Fibroblast of skin of scalp (primary cell): ENCODE measurements around the gene AKT3.
A peak's percentile ranks its signal among the peaks of the same experiment; 100 is the strongest.

Experiments used
- DNase-seq: peaks from one replicate; pipeline ENCODE4 v3.0.0-alpha.2; 2013

AKT3 gene

DNA sequence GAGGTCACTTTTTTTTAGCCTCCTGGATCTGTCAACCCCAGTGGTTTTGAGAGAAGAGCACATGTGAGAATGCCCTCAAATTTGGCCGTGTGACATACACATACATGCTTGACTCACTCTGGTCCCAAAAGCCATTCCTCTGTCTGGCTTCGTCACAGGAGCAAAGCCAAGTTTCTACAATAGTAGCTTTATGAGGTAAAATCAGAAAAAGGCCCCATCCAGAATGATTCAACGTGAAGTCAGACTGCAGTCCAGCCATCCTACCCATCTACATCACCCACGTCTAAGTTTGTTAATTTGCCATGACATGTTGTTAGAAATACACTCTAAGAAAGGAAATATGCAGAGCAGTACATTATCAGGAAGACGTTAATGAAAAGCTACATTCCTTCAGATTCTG is 349.0 kb downstream of the AKT3 start:
- DNase-seq = peak; percentile 40

DNA sequence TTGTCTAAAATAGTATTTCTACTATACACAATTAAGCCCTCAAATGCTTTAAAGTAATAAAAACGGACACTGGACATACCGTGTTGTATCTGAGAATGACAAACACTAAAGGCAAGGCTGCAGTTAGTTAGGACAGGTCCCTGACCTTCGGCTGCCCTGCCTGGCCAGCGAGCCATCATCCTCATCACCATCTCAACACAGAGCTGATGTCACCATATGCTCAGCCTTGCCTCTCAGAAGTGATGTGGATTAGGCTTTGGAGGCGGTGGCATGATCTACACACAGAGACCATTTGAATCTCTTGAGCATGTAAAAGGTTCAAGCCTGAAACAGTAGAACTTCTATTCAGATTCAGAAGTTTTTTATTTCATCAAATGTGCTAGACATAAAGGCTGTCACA is 349.5 kb downstream of the AKT3 start:
- DNase-seq = no peak

DNA sequence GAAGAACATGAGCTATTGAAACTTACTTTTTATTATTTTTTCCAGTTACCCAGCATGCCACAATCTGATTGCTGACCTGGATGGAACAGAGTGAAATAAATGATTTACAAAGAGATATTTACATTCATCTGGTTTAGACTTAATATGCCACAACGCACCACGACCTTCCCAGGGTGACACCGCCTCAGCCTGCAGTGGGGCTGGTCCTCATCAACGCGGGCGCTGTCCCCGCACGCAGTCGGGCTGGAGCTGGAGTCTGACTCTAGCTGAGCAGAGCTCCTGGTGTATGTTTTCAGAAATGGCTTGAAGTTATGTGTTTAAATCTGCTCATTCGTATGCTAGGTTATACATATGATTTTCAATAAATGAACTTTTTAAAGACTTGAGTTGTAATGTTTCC is 350.3 kb downstream of the AKT3 start:
- no peak for DNase-seq

DNA sequence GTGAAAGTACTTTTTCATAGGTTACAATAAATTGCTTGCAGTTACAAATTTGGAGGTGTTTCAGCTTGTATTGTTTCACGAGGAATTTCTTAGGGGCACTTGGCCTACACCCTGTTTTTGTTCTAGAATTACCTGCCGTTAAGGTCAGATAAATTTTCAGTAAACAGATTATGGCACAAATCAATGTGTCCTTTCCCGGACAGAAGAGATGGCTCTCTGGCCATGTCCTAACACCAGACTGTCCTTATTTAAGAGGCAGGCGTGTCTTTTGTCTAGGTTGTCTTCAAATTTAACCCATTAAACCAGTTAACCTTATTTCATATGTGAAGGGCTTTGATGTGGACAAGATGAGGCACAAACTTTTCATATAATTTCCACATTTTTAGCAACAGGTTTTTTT is 350.8 kb downstream of the AKT3 start:
- no peak for DNase-seq

DNA sequence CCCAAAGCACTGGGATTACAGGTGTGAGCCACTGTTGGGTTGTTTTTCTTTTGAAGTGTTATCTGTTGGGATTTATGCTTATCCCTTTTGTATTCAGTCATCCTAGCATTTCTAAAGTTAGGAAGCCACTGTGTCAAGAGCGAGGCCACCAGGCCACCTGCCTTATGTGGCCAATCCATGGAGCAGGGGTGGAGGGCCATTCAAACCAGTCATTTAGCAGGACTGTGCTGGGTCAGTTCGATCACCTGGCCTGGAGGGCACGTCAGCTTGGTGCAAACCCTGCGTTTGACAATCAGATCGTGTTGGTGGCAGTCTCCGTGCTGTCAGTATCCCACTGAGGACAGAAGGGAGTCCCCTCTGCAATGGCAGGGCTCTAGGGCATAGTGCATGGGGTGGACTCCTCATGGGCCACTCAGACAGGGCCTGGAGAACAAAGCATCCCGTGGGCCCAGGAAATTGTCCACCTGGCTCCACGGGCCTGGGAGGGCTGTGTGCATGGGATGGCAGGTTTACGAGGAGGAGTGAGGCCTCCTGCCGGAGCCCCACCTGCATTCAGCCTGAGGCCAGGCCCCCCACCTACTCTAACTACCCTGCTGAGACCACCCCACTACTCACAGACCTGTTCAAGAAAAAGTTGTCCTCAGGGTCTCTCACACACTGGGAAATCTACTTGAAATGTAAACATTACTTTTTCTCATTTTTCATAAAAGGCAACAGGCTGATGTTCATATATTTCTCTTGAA is 351.9 kb downstream of the AKT3 start:
- DNase-seq = no peak

DNA sequence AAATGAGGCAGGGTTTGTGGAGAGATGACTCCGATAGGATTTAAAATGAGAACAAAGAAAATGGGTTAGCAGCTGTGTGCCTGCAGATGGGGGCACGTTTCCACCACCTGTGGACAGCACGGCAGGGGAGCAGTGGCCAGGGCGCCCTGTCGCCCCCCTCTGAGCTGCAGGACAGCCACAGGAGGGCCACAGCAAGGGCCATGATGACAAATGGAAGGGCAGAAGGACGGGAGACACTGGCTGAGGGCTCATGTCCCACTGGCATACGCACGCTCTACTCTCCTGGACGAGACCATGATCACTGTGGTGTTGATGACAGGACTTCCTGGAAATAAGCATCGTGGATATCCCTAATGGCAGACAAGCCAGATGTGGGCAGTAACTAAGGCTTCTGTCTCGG is 353.2 kb downstream of the AKT3 start:
- DNase-seq = no peak

DNA sequence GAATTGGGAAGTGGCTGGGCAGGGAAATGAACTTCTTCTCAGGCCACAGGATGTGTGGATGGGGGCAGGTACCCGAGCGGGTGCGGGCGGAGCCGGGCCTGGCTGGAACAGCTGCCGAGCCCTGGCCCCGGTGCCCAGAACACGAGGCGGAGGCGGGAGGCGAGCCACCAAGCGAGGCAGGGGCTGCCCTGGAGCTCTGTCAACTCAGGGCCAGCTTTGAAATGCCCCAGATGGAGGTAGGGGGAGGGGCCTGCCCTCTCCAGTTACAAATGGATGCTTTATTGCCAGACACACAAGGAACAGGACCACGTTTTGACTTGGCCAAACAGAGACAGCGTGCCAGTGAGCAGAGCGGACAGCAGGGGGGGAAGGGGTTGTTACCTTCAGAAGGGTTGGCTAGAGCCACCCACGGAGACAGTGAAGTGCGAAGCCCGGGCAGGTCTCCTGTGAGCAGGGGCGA is 353.8 kb downstream of the AKT3 start:
- no peak for DNase-seq

DNA sequence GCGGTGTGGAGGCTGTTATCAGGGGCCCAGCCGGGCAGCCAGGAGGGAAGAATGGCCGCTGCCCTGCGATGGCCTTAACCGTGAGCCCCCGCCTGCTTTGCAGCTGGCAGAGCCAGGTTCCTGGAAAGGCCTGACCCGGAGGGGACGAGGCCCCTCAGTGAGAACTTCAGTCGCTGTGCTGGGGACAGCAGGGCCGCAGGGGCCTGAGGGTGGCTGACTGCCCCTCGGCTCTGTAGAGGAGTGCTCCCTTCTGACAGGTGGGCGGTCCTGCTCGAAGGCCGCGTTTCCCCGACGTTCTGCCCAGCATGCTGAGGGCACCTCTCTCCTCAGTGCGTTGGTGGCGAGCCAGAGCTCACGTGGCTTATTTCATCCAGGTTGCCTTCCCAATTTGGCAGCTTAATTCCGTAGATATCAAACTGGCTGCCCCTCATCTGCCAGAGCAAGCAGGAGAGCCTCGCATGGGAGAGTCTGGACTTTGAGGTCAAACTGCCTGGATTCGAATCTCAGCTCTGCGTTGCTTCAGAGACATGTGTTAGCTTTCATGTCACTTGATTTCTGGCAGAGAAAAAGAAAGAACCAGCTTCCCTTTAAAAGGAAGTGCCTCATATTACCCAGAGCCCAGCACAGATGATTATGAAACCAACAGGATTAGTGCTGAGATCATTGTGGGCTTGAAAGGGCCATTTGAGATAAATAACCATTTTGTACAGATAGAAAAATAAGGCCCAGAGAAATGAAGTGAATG is 354.4 kb downstream of the AKT3 start:
- DNase-seq = no peak

DNA sequence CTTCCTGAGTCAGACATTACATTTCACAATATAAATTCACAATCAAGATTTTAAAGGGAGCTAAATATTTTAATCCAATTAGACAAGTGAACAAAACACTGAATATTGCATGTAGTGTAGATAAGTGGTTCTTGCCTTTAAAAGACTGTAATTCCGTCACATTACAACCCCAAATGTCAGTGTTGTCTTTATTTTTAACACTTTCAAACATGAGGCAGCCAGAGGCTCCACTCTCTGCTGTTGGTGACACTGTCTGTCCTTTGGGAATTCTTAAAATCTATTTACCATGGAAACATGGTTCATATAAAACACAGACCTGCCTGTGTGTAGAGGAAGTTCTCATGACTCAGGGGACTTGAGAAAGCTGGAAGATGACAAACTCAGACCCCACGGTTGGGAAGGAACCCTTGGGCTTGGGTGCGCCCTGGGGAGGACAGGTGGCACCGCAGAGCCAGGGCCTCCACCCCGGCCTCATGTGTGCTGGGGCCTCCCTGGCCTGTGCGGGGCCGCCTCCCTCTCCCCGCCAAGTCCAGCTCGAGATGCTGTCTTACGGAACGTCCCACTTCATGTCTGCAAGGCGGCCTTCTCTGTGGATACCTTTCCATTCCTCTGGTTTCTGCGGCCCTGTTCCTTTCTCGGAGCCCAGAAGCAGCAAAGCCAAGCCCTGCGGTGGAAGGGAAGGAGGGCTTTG is 355.2 kb downstream of the AKT3 start:
- DNase-seq = no peak

DNA sequence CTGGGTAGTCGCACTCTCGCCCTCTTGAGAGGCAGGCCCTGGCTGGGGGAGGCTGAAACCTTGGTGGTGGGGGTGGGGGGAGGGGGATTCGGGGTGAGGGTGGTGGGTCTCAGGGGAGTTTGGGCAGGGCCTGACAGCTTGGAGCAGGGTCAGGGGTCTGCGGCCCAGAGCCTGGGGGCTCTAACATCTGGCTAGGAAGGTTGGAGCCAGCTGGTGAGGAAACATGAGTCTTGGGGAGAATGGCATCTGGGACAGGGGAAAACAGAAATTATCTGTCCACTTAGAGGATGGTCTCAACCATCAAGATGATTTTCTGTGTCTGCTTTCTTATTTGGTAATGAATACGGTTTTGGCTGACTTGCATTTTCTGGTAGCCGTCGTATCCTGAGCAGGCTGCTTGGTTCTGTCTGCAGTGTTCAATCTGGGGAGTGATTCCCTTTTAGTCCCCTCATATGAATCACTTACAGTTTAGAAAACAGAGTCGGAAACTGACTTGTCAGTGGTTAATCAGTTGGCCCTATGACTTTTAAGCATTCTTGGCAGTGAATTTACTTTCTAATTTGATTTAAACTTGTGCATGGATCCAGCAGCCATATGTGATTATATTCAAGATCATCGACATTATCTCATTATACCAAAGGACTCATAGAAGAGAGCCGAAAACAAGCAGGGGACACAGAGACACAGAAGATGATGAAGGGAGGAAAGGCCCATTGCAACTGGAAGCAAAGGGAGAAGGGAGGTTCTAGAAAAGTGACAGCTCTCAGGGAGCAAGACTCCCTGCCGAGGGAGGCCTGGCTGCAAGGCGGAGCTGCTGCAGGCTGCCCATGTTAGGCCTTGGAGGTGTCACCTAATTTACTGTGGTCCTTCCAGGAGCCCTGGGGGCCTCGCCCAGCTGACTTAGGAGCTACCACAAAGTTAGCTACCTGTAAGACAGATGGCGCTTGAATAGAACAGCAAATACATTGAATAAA is 356.6 kb downstream of the AKT3 start:
- no peak for DNase-seq

DNA sequence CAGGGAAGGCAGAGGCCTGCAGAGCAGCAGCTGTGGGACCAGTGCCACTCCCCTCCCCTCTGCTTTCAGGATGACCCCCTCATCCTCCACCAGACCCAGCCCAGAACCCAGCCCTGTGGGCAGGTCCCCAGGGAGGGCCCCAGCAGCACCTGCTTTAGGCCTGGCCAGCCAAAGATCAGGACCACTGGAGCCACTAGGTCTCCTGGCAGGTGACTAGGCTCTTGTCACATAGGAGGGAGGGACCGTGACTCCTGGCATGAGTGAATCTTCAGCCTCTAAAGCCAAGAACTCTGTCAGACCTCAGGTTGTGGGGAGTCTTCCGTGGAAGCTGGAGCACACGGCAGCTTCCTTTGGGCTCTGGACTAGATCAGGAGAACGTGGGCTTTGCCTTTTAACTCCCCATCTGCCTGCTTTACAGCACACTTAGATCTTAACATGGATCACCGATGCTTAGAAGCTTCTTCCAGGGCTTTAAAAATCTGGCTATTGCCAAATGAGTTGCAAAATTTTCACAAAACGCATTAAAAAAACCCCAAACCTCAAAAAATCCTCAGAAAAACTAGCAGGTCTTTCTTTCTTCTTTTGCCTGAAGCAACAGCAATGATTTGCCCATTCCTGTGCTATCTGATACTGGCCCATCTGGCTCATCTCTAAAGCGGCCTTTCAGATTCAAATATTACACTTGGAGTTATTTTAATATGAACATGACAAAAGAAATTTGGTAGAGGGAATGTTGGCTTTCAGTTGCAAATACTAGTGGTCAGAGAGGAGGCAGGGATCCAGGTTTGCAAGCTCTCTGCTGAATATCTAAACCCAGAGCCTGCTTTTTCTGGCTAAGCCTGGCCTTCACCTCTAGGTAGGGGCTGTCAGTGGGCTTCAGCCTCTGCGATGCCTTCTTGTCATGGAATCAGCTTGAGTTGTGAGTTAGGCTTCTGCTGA is 359.0 kb downstream of the AKT3 start:
- DNase-seq = peak; percentile 44

DNA sequence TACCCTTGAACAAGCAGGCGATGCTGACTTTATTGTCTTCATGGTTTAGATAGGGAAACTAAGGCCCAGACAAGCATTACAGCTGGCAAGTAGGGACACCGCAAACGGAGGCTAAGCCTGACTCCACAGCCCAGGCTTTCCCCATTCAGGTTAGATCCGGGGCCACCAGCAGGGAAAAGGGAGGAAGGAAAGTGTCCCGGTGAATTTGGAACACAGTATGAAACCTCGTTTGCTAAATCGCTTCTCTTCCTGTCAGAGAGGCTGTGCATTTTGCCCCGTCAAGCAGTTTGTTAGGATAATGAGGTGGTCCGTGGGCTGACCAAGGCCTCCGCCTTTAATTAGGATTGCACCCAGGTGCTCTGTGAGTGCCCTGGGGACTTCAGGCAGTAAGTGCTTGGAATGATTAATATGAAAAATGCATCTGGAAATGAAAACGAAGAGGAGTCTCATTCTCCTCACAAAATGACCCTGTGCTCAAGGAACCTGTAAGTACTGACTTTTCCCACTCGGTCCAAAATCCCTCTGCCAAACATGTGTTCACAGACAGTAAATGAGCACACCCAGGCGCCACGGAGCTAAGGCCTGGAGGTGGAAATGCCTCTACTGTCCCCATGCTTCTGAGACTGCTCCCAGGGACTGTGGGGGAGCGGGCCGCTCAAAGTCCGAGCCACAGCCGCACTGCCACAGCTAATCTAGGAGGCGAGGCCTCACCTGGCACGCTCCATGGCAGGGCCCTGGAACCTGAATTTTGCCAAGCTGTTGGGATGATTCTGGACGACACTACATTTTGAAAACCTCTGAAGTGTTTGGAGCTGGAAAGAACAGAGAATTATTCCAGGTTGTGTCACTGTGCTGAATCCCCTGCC is 360.1 kb downstream of the AKT3 start:
- DNase-seq = no peak

DNA sequence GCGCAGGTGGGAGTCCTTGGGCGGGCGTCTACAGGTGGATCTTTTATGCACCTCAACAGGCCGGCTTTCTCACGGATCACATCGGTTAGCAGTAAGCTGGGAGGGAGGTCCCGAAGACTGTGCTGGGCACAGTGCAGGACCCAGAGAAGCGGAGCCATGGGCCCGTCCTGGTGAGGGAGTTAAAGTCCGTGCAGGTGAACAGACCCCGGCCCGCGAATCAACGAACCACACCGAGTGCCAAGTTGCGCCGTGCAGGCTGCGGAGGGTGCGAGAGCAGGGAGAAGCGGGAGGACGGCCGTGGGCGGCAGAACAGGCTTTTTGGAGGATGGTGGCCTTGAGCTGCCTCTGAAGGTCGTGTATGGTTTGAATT is 360.9 kb downstream of the AKT3 start:
- no peak for DNase-seq

DNA sequence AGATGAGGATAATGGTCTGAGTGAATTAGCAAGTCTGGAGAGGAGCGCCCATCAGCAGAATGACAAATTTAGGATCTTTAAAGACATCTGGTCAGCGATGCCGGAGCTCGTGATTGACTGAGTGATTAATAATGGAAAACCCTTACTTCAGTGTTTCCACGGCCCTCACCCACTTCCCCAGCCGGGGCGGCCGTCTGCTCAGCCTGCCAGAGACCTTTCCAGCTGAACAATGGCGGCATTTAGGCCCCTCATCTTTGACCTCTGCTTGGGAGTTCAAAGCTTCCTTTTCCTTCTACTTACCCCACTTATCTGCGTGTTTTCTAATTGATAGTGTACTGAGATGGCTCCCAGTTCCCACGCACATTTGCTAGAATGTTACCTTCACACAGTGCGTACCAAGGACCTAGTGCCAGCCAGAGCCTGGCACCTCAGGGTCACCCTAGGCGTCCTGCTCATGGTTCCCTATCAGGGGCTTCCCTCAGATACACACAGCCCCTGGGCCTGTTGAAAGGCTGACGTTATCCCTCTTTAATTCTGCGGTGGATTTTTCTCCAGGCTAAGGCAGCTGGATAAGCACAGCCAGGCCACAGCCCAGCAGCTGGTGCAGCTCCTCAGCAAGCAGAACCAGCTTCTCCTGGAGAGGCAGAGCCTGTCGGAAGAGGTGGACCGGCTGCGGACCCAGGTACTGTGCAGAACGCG is 361.4 kb downstream of the AKT3 start:
- no peak for DNase-seq

DNA sequence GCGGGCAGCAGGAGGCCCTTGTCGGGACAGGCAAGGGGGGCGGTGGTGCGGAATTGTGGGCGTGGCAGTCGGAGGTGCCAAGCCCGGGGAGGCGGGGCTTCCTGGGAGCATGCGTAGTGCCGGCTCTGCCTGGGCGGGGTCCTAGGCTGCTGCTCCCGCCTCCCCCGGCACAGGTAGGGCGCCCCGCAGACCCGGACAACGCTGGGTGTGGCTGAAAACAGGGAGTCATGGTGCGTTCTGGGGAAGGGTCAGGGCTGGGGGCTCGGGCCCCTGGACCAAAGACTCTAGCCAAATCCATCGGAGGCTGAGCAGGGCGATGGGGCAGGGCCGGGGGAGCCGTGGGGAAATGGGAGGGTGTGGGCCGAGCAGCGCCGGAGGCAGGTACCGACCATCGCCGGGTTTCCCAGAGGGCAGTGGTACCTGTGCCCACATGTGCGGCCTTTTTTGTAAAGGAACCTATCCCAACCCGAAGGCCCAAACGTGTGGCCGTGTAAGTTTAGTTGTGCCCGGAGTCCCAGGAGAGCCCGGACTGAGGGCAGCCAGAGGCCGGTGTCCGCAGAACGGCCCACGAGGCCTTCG is 362.3 kb downstream of the AKT3 start:
- no peak for DNase-seq

DNA sequence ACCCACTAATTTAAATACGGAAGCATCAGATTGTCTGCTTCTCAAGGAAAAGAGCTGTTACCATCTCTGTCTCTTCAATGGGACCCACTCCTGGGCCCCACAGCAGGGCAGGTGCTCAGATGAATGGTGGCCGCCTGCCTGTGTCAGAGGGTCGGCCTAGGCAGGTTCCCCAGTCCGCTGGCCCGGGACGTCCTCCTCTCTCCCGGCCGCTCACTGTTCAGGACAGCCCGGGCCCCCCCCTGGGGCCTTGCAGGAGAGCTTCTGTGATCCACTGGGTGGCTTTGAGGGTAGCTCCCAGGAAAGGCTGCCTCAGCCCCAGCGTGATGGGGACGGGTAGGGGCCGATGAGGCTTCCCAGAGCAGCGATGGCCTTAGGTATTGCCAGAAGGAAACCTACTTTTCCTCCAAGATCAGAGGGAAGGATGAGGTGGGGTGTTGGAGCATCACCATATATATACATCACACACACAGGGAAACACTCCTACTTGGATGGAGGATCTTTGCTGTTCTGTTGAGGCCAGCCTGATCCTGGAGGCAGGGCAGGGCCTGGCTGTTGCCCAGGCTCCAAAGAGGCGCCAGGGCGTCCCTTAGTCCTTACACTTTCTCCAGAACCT is 362.9 kb downstream of the AKT3 start:
- no peak for DNase-seq

DNA sequence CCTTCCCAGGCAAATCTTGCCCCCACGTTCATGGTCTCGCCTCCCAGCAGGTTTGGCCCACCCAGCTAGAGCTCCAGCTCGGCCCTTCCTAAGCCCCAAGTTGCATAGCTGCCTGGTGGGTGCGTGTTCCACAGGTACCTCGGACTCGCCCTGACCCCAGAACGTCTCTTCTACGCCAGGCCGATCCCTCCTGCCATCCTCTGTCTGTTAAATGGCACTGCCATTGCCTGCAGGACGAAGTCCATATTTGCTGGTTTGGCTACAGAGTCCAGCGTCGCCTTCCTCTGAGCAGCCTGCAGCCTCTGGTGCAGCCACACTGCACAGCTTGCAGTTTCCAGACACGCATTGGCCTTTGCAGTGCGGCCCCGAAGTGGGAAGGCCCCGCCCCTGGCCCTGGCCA is 366.1 kb downstream of the AKT3 start:
- no peak for DNase-seq

DNA sequence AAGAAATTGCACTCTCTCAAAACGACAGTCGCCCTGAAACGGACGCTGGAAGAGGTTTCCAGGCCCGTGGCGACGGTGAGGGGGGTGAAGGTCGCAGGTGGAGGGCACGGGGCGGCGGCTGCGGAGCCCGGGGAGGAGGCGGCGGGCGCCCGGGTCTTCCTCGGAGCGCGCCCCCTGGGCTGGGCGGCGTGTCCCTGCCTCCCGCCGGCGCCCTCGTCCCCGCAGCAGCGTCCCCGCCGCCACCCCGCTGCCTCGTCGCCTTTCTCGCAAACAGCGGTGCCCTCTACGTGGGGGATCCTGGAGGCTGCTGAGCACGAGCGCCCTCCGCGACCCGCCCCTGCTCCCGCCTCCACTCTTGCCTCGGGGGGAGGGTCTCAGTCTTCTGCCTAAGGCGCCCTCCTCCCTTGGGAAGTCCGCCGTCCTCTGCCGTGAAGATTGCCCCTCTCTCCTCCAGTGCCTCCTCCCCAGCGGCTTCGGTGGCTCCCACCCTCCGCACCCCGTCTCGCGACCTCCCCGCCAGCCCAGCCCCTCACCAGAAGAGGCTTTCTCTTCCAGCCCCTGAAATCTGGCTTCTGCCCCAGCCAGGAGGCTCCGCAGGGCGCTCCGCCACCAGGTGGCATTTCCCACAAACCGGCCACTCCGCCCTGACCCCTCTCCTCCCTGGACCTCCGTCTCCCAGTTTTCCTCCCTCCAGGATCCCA is 366.8 kb downstream of the AKT3 start:
- no peak for DNase-seq
